GM03348 (cell line): ENCODE results near the gene LAMC3.

Experiments used
- DNase-seq: peaks from one replicate; pipeline ENCODE4 v3.0.0; 2012; ENCODE audit warnings: low spot score

The LAMC3 gene

DNA sequence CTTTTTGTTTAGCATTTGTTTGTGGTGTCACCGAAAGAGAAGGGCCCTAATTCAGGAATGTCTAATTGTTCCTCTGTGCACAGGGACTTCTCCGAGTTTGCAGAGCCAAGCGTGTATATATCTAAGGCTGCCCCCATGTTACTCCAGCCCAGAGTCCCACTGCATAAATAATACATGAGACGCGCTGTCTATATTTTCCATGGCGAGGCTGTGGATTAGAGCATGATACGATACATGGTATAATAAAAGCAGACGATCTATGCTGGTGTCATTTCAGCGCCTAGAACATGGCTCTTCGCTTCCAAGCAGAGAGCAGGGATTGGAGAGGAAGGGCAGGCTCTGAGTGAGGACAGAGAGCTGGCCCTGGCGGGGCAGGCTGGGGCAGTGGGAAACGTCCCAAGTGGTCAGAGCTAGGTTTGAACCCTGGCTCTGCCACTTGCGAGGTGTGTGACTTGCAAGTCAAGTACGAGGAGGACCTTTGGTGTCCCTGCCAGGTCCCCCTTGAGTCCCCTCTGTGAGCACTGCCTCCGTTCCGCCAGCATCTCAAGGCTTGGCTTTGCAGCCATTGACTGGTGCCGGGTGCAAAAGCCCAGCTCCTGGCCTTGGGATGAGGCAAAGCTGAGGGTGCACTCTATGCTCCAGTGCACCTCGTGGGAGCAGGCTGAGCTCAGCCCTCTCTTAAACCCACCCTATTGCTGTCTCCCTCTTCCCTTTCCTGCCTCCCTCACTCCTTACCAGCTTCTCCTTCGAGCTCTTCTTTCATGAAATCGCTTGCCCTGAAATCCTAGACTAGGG lies 29.2 kb upstream of the LAMC3 start:
- DNase-seq = no peak

DNA sequence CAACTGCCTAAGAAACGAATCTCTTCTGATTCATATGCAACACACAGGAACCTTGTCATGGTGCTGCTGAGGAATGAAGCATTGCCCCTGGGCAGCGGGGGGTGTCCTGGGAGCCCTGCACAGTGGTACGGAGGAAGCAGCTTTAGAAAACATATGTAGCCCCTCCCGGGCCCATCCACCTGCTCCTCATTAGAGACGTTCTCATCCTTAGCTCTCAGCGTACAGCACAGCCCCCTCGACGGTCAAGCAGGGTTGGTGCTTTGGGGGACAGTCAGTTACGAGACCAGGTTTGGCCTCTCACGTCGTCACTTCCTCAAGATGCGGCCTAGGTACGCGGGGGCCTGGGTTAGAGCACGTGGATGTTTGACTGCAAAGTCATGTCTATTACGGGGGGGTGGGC lies 28.4 kb upstream of the LAMC3 start:
- no peak for DNase-seq

DNA sequence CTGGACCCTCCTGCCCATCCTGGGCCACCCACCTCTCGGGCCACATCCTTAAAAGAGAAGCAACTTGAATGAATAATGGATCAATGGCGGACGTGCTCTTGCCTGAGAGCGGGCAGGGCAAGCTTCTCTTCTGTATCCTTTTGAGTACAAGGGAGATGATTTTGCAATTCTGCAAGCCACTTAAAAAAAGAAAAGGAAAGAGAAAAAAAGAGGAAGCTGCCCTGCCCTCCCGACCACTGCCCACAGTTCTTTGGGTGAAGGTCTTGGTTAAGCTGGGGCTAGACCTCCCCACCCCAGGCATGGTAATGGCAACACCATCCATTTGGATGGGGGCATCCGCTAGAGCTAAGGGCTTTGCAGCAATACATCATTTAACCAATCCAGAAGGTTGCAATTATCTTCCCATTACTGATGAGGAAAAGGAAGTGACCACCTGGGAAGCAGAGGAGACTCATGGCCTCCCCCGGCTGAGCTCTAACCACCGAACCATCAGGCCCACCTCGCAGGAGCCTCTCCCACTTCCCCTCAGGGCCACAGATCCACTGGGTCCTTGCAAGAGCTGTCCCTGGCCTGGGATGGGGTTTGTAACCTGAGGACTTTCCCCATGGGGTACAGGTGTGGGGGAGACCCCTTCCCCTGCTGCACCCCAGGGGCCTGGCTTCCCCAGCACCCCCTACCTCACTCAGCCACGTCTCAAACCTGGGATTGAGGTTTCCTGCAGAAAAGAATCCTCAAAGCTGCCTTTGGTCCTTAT lies 27.8 kb upstream of the LAMC3 start:
- no peak for DNase-seq

DNA sequence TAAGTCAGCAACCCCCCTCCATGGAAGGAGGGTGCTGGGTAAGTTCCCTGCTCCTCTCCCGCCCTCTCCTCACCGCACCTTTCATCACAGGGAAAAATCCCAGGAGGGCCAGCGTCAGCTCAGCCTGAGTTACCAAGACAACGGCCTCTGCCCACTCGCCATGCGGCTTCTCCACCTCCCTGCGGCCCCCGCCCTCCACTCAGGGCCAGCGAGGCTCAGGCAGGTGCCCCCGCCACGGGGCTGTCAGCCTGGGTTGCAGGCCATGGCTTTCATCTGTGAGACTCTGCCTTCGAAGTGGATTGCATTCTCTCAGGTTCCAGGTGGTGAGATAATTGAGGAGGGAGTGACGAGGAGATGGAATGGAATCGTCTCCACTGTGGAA lies 27.2 kb upstream of the LAMC3 start:
- no peak for DNase-seq

DNA sequence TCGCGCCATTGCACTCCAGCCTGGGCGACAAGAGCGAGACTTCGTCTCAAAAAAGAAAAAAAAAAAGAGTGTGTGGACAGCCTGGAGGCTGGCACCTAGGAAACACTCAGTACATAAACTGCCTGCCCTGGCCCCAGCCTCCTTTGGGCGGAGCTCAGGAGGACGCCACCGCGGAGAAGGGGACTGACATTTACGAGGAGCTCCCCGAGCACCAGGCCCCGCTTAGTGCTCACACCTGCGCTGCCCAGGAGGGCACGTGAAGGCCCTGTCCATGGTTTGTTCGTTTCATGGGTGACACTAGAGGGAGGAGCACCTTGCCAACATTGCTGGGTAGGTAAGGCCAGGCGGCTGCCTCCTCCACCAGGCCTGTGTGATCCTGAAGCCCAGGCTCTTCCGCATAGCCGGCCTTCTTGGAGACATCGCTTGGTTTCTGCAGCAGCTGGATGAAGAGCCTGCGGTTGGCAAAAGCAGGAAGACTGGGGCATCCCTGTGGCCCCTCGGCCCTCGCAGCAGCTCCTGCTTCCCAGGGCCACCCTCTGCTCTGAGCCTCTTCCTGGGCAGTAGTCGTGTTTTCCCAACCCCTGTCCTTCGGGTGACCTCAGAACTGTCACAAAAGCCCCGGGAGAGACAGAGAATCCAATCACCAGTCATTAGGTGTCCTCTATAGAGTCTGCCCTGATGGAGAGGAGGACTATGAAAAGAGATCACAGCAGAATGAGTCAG lies 26.2 kb upstream of the LAMC3 start:
- no peak for DNase-seq

DNA sequence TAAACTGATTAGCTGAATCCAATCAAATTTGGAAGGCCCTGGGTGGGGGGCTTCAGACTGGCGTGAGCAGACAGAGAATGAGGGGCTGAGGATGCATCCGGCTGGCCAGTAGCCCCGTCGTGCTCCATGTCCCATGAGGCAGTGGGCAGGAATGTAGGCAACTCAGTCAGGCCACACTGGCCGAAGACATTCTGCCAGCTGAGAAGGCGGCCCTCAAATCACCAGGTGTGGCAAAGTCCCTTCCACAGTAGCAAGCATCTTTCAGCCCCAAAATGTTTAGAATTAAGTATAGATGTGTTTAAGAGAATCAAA lies 25.7 kb upstream of the LAMC3 start:
- no peak for DNase-seq

DNA sequence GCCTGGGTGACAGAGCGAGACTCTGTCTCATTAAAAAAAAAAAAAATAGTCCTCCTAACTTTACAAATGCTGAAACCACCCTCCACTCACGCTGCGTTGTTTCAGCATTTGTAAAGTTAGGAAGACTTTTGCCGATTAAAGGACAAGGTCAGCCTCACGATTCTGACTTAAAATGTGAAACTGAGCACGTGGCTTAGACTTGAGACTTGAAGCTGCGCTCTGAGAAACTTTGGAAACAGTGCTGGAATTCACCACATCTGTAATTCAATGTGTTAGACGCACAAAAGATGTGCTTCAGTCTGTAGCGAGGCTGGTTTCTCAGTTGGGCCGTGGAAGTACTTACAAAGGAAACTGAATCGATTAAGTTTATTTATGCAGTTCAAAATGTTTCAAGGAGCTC lies 25.0 kb upstream of the LAMC3 start:
- no peak for DNase-seq

DNA sequence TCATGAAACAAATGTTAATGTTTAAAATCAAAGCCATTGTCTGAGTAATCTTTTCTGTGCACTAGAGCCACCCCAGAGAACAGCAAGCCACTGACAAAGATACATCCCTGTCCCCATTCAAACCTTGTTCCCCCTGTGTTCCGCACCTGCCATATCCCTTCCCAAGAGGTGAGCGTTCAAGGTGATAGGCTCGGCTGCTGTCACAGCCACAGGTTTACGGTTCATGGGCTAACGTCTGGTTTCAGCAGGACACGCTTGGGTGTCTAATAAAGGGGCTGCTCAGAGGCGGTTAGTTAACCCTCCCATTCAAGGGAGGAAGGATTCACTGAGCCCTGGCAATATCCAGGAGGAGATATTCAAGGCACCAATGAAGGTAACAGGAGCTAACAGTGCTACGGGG lies 24.5 kb upstream of the LAMC3 start:
- DNase-seq = no peak

DNA sequence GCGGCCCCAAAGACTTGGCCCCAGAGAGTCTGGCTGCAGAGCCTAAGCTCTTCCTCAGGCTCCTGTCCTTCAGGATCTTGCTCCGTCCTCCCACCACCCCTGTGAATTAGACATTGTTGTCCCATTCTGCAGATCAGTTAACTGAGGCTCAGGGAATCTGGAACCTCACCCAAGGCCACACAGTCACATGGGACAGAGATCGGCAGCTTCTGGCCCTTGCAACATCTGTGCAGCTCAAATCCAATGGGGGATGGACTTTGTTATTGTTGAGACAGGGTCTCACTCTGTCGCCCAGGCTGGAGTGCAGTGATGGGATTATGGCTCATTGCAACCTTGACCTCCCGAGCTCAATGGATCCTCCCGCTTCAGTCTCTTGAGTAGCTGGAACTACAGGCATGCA lies 23.9 kb upstream of the LAMC3 start:
- no peak for DNase-seq

DNA sequence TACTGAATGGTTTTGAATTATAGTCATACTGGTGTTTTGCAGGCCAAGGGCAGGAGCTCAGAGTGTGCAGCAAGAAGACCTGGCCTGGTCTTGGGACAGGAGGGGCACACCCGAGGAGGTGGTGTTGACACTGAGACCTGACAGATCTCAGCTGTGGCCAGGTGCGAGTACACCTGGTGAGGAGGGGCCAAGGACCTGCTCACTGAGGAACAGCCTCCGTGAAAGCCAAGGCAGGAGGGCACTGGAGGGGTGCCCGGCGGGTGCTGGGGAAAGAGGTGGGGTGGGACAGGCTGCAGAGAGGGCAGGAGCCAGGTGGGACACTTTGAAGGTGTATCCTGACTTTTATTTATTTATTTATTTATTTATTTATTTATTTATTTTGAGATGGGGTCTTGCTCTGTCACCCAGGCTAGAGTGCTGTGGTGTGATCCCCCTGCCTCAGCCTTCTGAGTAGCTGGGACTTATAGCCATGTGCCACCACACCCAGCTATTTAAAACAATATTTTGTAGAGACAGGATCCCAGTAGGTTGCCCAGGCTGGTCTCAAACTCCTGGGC lies 23.3 kb upstream of the LAMC3 start:
- no peak for DNase-seq

DNA sequence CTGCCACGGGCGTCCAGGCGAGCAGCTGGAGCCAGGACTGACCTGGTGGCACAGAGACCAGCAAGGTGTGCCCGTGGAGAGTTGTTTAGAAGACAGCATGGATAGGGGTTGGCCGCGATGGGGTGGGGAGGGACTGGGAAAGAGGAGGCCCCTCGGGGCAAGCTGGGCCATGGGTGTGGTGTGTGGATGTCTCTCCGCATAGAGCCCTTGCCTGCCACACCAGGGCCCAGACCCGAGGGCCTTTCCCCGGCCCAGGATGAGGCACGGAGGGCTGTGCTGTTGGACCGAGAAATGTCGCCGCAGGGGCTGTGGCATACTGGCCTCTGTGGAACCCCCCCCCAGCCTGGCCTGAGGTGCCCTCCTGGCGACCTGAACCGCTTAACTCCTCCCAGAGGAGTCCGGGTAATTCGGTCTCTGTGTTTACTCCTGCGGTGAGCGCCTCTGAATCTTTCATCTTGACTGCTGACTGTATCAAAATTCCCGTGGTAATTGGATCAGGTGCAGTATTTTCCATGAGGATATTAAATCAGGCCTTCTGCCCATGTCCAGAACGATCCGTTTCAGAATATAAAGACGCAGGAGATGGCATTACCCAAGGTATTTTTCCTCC lies 22.5 kb upstream of the LAMC3 start:
- no peak for DNase-seq

DNA sequence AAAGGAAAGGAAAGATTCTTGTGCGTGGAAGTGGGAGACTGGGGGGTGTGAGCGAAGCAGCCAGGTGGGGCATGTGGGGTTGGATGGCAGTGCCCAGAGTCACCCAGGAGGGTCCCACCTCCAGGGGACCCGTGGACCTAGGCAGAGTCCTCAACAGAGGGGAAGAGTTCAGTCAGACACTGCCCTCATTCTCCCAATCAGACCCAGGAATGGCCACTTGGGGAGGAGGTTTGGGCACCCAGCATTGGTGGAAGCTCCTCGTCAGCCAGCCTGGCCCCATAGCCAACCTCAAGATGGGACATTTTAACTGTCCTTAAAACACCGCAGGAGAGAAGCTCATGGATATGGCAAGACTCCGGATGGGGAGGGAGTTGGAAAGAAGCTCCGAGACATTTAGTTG lies 21.9 kb upstream of the LAMC3 start:
- DNase-seq = no peak

DNA sequence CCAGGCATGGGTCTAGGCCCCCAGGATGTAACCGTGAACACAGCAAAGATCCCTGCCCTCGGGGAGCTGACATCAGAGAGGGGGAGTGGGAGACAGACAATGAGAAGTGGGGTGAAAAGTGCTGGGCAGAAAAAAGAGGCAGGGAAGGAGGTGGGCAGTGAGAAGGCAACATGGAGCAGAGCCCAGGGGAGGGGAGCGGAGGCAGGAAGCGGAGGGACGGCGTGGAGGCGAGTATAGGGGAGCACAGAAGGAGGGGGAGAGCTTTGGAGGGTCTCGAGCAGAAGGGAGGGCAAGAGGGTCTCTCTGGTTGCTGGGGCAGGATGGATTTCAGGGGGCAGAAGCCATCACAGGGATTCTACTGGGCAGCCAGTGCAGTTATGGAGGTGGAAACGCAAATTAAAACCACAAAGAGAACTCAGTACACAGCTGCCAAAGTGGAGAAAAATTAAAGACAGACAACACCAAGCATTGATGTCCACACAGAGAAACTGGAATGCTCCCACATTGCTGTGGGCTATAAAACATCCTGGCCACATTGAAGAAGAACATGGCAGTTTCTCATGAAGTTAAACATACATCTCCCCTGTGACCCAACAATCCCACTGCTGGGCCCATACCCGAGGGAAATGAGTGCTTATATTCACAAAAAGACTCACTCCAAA lies 21.1 kb upstream of the LAMC3 start:
- DNase-seq = no peak

DNA sequence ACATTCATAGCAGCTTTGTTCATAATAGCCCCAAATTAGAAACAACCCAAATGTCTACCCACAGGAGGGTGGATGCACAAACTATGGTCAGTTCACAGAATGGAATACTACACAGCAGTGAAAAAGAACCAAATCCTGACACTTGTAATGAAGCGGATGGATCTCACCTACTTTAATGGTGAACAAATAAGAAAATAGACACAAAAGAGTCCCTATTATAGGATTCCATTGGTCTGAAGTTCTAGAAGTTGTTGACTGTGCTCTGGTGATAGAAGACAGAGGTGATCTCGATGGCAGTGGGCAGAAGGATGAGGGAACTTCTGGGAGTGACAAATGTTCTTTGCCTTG lies 20.6 kb upstream of the LAMC3 start:
- no peak for DNase-seq

DNA sequence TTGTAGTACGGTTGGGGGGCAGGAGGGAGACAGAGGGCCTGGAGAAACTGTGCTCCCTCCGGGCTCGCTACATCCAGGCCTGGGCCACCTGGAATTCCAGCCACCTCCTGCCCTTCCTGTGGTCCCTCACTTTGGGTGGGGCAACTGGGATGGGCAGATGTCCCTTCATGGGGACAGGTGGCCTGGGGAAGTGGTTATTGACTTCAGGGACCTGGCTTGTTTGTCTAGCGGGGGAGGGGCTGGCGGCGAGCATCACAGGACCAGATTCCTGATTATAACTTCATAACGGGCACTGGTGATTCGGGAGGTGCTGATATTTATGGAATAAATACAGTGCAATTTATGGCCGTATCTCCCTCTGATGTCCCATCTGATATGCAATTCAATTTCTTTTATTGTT lies 20.1 kb upstream of the LAMC3 start:
- DNase-seq = no peak

DNA sequence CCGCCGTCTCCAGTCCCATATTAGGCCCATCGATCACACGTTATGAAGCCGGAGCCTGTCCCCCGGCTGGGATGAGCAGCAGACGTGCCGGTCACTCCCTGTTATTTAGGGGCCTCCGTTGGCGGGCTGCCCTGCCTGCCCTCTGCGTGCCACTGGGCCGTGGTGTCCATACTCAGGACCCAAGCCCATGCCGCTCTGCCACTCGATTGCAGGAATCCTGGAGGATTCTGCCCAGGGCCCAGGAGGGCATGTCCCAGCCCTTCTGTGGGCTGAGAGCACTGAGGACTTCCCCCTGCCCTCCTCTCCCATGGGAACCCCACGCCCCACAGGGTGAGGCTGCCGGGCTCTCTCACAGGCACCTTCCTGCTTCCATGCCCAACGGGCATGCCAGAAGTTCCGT lies 19.6 kb upstream of the LAMC3 start:
- DNase-seq = no peak

DNA sequence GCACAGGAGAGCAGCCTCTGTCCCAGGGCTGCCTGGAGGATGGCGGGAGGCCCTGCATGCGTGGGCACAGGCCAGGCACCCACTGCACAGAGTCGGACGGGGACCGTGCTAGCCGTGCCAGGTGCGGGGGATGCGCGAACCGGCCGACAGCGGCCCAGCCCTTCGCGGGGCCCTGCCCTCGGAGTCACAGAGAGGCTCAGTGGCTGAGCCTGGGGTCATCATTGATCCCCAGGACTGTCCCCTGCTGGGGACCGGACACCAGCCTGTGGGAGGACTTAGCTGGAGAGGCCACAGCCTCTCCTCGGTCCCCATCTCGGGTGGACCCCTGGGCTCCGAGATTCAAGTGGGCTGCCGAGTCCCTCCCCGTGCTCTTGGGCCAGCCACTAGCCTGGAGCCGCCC lies 19.1 kb upstream of the LAMC3 start:
- no peak for DNase-seq

DNA sequence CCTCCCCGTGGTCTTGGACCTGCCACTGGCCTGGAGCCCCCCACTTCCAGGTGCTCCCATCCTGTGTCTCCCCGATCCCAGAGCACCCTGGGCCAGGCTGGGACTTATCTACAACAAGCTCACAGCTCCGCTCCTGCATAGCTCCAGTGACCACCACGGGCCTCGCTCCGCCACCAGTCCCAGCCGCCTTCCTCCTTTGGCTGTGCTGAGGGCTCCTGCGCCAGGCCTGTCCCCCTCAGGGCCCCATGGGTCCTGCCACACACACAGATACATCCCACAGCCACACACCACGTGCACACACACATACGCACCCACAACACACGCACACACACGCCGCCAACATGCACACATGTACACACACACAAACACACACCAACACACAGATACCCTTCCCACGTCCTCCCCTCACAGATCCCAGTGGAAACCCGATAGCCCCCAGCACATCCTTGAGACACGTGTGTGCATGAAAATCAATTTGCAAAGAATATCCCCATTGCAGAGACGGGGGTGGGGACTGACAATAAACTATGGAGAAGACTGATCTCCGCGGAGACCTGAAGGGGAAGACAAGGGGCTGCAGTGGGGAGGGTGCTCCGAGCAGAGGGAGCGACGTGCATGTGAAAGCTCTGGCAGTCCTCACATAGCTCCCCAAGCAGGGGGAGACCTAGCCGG lies 18.5 kb upstream of the LAMC3 start:
- no peak for DNase-seq

DNA sequence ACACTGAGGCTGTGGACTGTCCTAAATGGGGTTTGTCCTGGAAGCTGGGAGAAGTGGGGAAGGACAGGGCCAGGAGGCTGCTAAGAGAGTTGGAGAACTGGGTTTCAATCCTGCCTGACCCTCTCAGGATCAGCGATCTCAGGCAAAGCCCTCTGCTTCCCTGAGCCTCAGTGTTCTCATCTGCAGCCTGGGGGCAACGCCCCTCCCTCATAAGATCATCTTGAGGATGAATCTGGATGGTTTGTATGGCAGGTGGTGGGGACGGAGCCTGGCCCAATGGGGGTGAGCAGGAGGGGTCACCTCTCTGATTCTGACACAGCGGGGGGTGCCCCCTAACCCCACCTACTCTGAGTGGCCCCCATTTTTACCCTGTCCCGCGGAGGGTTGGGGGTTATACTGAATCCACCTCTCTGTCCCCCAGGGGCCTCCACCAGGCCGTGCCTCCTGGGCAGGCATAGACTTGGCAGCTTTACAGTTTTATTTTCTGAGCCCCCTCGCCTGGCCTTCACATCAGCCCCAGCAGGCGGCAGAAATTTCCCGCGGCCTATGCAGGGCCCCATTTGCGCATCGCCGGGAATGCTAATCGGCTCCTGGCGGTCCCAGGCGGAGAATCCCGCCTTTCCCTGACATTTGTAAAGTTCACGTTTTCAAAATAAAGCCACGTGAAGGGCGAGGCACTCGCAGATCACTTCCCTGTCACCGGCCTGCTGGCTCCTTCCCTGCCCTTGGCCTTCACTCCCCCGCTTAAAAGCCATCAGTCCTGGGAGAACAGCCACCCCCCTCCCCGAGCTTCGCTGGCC lies 17.8 kb upstream of the LAMC3 start:
- DNase-seq = no peak

DNA sequence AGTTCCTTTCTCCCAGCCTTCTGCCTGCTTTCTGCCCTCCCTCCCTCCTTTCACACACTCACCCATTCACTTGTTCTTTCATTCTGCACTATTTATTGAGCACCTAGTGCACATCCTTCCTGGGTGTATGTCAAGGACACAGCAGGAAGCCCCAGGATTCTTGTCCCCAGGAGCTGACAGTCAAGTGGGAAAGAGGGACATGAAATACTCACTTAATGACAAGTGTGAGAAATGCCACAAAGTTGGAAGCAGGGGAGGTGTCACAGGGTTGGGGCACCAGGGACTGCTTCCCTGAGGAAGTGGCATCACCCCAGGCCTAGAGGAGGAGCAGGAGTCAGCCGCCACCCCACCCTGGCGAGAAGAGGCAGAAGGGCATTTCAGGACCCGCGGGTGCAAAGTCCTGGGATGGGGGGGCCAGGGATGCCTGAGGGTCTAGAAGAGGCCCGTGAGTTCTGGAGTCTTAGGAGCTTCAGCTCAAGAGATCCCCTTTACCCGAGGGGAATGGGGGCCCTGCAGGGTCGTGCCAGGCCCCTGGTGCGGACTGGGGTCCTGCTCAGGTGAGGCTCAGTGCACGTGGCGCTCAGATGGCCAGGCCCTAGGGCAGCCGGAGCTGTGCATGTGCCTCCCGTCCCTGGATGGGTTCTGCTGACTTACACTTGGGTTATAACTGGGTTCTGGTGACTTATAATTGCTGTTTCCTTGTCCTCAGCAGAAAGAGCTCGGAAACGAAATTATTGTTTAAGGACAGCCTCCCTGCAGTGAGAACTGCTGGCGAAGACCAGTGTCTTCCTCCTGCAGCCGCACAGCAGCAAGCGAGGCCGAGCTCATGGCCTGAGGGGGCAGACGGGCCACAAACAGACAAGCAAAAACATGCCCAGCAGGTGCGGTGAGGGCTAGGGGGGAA lies 16.9 kb upstream of the LAMC3 start:
- DNase-seq = no peak
